ELR (cell line): ENCODE data around the gene SLC38A11.

ENCODE experiments used
- DNase-seq: peaks from one replicate; pipeline ENCODE4 v3.0.0-alpha.2; 2015; ENCODE audit warnings: low read depth

Gene SLC38A11

GRCh38 chr2:164969909-164970690, 14.8 kb upstream of the SLC38A11 start:
- no peak for DNase-seq

GRCh38 chr2:164967781-164968228, 12.5 kb upstream of the SLC38A11 start:
- DNase-seq = peak; percentile 83

- no peak for DNase-seq
Measured at GRCh38 chr2:164967361-164967760, 12.0 kb upstream of the SLC38A11 start.

DNA sequence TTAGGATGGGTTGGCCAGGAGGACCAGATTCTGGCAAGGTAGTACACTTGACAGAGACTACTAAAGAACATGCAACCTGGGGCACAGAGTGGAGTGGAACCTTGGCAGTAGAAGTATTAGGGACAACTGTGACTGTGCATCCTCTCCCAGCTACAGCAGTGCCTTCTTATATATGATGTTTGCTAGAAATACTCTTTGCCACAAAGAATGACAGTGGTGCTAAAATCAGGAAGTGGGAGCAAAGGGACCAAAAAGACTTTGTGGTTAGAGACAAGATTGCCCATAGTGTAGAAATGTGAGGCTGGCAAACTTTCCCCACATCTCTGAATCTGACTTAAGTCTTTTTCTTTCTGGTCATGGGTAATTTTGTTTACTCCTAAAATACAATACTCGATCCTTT, 9.4 kb upstream of the SLC38A11 start:
- no peak for DNase-seq

DNA sequence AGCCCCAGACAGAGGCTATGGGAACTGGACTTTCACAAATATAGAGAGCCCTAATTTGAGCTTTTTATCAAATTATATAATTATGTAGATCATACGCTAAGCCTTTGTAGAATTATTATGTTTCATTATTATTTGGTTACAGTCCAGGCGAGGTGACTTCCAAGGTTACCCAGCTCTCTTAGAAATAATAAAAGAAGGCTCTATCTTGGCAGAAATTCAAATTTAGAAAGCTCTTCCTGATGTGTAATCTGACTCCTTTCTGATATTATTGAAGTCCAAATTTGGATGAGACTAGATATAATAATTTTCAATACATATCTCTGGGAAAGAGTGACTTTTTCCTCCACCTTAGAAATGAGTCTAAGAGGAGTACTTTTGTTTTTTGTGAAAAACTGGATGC, 4.8 kb upstream of the SLC38A11 start:
- no peak for DNase-seq

- DNase-seq = peak; percentile 13
Measured at GRCh38 chr2:164954186-164954585, 1.1 kb downstream of the SLC38A11 start.

- DNase-seq = no peak
Measured at GRCh38 chr2:164953279-164953678, 2.0 kb downstream of the SLC38A11 start.

GRCh38 chr2:164952057-164952702, 3.1 kb downstream of the SLC38A11 start:
- DNase-seq = no peak

DNA sequence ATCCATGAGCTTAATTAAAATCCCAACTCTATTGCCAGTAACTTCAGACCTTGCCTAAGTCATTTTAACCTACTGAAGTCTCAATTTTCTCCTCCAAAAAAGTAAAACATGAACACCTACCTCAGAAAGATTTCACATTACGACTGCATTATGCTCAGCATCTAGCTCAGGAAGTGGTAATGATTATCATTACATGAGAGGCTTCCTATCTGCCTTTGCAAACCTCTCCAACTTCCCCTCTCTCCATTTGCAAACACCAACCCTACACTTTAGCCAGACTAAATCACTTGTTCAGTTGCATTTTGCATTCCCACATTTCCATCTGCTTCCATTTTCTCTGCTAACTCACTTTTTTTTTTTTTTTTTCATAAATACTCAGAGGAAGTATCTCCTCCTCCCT, 6.8 kb downstream of the SLC38A11 start:
- DNase-seq = no peak

- DNase-seq = no peak
Measured at GRCh38 chr2:164947281-164947680, 8.0 kb downstream of the SLC38A11 start.

DNA sequence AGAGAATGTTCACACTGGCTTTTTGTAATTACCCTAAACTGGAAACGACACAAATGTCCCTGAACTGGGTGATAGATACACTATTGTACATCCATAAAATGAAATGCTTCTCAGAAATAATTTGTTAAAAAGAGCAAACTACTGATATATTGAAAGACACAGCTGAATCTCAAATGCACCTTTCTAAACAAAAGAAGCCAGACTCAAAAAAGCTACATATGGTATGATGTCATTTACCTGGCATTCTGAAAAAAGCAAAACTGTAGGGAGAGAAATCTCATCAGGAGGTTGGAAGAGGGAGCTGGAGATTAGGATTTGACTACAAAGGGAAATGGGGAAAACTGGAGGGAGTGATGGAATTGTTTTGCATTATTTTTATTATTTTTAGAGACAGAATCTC, 12.0 kb downstream of the SLC38A11 start:
- no peak for DNase-seq

GRCh38 chr2:164937864-164938401, 17.4 kb downstream of the SLC38A11 start:
- DNase-seq = no peak

DNA sequence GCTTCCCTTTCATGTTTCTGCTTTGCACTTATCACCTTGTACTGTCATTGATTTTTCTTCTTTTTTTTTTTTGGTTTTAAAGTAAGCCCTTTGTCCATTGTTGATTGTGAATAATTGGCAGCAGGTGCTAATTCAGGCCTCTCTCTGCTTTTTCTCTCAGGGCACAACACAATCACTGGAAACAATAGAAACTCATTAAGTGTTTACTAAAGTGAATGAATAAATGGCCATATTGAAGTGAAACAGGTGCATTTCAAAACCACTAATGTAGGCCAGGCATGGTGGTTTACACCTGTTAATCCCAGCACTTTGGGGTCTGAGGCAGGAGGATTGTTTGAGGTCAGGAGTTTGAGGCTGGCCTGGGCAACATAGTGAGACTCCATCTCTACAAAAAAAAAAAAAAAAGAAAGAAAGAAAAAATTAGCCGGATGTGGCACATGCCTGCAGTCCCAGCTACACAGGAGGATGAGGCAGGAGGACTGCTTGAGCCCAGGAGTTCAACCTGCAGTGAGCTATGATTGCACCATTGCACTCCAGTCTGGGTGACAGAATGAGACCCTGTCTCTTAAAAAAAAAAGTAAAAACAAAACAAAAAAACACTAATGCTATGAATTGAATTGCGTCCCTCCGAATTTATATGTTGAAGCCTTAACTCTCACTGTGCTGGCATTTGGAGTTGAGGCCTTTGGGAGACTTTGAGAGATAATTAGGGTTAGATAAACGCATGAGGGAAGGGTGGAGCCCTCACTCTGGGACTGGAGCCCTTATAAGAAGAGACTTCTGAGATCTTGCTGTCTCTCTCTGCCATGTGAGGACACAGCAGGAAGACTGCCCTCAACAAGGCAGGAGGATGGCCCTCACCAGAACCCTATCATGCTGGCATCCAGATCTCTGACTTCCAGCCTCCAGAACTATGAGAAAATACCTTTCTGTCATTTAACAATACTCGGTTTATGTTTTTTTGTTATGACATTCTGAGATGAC, 19.9 kb downstream of the SLC38A11 start:
- no peak for DNase-seq

- no peak for DNase-seq
Measured at GRCh38 chr2:164934401-164935117, 20.8 kb downstream of the SLC38A11 start.

DNA sequence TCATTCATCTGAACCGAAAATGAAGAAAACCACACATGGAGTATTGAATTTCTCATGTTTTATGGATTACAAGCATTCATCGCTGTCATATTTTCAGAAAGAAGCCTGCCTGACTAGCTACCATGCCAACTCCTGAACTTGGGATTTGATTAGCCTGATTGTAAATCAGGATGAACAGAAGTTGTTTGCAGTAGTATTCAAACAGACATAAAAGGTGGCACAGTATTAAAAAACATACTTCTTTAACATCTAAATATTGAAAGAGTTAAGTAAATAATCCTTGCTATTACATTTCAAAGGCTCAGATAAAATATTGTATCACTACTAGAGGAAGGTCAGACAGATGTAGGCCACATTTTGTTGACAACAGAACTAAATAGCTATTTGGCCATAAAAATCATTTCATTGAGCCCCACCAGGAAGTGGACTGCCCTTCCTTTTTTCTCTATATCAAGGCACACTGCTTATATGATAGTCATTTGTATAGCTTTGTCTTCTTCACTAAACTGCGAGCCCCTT, 21.6 kb downstream of the SLC38A11 start:
- no peak for DNase-seq

DNA sequence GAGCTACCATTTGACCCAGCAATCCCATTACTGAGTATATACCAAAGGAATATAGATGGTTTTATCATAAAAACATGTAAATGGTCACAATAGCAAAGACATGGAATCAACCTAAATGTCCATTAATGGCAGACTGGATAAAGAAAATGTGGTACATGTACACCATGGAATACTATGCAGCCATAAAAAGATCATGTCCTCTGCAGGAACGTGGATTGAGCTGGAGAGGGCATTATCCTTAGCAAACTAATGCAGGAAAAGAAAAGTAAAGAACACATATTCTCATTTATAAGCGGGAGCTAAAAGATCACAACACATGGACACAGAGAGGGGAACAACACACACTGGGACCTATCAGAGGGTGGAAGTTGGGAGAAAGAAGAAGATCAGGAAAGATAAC, 22.9 kb downstream of the SLC38A11 start:
- DNase-seq = no peak

DNA sequence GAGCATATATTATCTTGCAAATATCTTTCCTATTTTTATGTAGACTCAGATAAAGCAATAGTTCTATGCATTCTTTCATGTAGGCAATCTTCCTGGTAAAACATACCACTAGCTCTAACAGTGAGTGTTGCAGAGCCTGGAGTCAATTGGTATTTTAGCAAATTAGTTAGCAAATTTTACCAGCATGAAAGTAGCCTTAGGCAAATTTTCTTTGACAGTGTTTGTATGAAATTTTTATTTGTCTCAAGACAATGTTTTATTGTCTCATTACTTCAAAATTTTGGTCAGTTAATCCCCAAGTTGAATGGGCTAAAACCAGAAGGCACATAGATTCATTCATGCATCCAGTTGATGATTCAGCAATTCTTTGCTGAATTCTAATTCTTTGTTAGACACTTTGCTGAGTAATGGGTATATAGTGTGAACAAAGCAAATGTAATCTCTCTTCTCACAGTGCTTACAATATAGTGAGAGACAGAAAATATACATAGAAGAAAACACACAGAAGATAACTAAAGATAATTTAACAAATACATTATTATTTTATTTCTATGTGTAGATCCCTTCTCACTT, 27.1 kb downstream of the SLC38A11 start:
- DNase-seq = no peak

- peak; percentile 38 for DNase-seq
Measured at GRCh38 chr2:164922134-164922533, 33.2 kb downstream of the SLC38A11 start.

GRCh38 chr2:164920430-164920829, 34.9 kb downstream of the SLC38A11 start:
- peak; percentile 97 for DNase-seq

DNA sequence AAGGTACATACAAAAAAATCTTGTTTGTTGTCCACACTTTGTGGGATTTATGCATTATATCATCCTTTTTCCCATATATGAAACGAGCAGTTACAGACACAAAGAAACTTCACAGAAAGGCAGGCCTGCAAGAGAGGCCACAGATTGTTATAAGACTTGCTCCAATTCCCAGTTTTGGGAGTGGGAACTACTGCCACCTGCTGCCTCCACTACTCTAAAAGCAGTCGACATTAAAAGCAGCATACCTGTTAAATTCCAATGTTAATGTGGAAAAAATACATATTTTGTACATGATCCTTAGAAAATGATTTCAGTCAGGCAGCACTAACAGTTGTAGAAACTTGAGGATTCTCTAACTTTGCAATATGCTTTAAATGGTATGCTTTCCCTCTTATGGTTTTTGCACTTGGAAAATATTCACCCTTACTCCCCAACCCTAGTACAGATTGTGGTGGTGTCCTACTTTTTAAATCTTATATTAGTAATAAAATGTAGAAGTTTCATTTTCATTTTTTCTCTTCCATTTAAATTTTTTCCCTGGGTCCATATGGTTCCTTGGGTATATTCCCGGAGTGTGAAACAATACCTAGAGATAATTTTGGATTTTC, 37.9 kb downstream of the SLC38A11 start:
- DNase-seq = peak; percentile 52
